DMS114 treated with DMSO at 0.1 percent for 48 hours (cell line): ENCODE results near the gene RAPH1.

Experiments used
- DNase-seq: peaks from one replicate; lab custom pipeline; 2025; ENCODE audit not compliant: unreplicated experiment; lab: John Stamatoyannopoulos, UW

RAPH1 gene

DNA sequence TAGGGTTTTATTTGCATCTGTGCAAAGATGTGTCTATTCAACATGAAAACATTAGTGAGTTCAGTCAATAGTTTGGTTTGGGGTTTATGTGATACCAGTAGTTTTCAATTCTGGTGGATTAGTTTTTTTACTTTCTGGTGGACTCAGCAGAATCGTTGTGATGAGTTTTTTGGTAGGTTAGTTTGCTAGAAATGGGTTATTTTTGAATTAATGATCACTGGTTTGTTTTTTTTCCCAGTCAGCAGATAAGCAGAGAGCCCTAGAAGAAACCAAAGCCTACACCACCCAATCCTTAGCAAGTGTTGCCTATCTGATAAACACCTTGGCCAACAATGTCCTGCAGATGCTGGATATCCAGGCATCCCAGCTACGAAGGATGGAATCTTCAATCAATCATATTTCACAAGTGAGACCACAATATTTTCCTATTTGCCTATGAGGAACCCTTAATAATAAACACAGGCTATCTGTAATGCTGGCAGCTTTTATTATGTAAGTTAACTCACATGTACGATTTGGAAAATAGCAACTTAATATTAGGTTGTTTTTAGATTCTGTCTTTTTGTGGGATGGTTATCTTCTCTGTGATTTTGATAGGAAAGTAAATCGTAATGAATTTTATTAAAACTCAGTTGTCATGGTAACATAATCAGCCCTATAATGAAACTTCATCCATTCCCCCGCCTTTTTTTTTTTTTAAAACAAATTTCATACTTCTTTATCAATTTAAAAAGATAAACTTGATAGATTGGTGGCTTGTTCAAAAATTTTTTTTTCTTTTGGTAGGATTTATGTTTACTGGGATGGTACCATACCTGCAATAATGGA, 168.2 kb downstream of the RAPH1 start:
- no peak for DNase-seq

DNA sequence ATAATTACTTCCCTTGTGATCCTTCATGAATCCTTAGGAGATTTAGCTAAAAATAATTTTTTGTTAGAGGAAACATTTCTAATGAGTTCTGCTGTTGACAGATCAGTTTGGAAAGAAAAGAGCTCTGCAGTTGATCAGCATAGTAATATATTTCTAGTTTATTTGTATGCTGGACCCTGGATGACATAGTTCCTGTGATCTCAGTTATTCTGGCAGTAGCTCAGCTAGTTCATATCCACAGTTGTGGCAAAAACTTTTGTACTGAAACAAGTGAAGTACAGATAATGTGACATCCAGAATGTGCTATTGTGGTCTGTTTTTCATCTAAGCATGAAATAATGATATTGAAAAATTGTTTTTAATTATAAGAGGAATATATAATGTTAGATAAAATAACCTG, 173.2 kb downstream of the RAPH1 start:
- DNase-seq, result no peak

DNA sequence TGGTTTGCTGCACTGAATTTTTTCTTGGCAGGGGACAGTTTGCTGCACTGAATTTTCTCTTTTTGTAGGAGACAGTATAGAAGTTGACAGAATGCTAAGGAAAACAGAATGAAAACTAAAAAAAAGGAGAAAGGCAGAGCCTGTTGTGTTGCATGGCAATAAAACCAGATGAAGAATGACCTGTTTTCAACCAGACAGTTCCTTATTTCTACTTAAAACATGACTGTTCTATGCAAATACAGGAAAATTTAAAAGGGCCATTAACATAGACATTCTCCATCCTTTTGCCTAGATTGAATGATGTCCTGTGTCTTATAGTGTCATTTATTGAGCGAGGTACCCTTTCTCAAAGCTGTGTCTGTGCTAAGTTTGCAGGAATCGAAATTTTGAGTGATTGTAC, 173.6 kb downstream of the RAPH1 start:
- DNase-seq, result no peak

DNA sequence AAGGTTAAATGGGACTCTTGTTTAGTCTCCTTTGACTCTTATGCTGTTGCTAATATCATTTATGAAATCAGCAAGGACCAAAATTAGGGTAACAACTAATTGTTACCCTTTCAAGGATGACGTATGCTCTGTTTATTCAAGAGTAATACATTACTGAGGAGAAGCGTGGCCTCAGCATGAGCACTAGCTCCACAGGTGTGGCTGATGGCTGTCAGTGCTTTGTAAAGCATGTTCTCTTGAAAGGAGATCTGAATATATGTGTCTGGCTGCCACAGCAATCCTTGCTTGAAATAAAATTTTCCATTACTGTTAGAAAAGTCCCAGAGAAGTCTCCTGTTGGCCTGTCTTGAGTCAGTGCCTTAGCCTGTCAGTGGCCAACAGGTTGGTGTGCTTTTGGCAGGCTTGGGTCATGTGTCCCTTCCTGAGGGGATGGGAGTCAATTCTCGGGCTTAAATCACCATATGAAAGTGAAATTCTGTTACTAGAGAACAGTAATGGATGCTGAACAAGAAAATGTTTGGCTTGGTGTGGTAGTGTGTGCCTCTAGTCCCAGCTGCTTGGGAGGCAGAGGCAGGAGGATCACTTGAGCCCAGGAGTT, 174.2 kb downstream of the RAPH1 start:
- no peak for DNase-seq

DNA sequence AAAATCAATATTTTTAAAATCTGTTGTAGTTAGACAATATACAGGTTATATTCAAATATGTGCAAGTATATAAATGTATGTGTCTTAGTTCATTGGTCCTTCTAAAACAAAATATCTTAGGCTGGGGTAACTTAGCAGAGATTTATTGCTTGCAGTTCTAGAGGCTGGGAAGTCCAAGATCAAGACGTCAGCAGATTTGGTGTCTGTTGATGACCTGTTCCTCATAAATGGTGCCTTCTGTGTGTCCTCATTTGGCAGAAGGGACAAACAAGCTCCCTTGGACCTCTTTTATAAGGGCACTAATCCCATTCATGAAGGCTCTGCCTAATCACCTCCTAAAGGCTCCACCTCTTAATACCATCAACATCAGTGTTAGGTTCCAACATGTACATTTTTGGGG, 175.7 kb downstream of the RAPH1 start:
- DNase-seq, result no peak

DNA sequence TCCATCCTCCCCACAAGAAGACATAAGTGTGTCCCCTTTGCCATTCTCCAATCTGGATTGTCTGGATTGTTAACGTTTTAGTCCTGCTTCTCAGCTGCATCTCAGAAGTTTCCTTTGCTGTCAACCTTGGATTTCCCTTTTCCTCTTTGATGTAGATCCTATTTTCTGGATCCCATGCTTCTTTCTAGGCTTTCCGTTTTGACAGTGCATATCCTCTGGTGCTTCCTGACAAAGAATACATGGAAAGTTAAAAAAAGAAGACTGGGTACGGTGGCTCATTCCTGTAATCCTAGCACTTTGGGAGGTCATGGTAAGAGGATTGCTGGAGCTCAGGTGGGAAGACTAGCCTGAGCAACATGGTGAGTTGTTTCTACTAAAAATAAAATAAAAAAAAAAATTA, 180.1 kb downstream of the RAPH1 start:
- DNase-seq, result no peak

DNA sequence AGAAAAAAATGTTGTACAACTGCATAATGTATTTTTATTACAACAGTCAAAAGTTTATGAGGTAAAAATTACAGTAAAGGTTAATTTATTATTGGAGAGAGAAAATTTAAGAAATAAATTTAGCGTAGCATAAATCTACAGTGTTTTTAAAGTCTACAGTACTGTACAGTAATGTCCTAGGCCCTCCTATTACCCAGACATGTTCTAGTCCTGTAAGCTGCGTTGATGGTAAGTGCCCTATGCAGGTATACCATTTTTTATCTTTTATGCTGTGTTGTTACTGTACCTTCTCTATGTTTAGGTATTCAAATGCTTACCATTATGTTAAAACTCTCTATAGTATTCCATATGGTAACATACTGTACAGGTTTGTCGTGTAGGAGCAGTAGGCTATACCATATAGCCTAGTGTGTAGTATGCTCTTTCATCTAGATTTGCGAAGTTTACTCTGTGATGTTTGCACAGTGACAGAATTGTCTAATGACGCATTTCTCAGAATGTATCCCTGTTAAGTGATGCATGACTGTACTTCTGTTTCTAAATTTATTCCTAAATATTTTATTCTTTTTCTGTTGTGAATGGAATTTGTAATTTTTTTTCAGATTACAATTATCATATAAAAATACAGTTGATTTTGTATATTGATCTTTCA, 182.4 kb downstream of the RAPH1 start:
- no peak for DNase-seq

DNA sequence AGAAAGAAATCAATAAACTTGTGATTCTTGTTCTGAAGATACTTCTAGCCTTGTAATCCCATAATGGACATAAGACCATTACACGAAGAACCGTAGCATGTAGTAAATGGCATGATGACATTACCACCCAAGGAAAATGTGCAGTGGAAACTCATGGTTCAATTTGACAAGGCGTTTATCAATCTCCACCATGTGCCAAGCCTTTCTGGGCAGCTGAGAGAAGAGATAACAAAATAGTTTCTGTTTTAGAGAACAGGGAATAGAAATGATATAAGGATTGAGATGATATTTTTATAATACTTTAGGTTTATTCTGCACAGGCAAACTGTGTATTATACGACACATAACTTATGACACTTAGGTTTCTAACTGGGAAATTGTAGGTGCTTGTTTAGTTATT, 187.7 kb downstream of the RAPH1 start:
- DNase-seq, result no peak

DNA sequence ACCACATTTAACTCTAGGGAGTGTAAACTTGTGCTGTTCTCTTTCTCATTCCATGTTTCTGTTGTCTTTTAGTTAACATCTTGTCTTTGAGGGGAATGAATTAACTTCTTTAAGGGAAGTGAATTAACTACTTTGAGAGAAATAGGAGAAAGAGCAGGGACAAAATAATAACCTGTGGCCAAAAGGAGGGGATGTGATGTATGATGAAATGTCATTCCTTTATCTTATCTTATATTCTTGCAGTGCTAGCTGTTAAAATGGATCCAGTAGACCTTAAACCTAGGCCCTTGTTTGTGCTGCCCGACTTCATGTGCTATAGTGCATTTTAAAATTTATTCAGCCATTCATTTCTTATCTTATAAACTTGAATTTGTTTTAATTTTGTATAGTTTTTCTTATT, 188.5 kb downstream of the RAPH1 start:
- DNase-seq, result no peak

DNA sequence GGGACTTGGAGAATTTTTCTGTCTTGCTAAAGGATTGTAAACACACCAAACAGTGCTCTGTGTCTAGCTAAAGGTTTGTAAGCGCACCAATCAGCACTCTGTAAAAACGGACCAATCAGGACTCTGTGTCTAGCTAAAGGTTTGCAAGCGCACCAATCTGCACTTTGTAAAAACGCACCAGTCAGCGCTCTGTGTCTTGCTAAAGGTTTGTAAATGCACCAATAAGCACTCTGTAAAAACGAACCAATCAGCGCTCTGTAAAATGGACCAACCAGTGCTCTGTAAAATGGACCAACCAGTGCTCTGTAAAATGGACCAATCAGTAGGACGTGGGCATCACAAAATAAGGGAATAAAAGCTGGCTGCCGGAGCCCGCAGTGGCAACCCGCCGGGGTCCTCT, 190.4 kb downstream of the RAPH1 start:
- DNase-seq, result no peak
